Skeletal muscle tissue (tissue), 4 donors: ENCODE results near the gene VWA3A. TPM values are rescaled to one million over a fixed set of nuclear protein-coding genes. Genes with fewer than 3 reads are reported as not detected.
A peak's percentile ranks its signal among the peaks of the same experiment; 100 is the strongest.

ENCODE experiments used
- H3K27ac ChIP-seq: one replicate; pipeline ENCODE4 v1.7.0; 2013; ENCODE audit warnings: mild to moderate bottlenecking, low read depth, low read length, inconsistent platforms
- H3K27me3 ChIP-seq, 3 donors: one replicate each; pipeline ENCODE4 v1.7.0; 2013; ENCODE audit warnings: low read length in 3 of 3; ENCODE audit not compliant: control insufficient read depth in 3 of 3, insufficient read depth in 3 of 3
- H3K36me3 ChIP-seq, 3 donors: one replicate each; pipeline ENCODE4 v1.7.0; 2013; ENCODE audit warnings: low read length in 3 of 3; ENCODE audit not compliant: control insufficient read depth in 3 of 3, insufficient read depth in 3 of 3
- H3K4me1 ChIP-seq, 3 donors: one replicate each; pipeline ENCODE4 v1.7.0; 2013; ENCODE audit warnings: low read length in 3 of 3, mild to moderate bottlenecking in 3 of 3; ENCODE audit not compliant: control insufficient read depth in 3 of 3, insufficient read depth in 3 of 3
- H3K4me3 ChIP-seq, 3 donors: one replicate each; pipeline ENCODE4 v1.7.0; 2013; ENCODE audit warnings: low read length in 3 of 3
- H3K9ac ChIP-seq, 3 donors: one replicate each; pipeline ENCODE4 v1.7.0; 2013; ENCODE audit warnings: low read length in 3 of 3, mild to moderate bottlenecking in 3 of 3, moderate library complexity in 2 of 3, low read depth in 1 of 3
- H3K9me3 ChIP-seq, 3 donors: one replicate each; pipeline ENCODE4 v1.7.0; 2013; ENCODE audit warnings: low read length in 3 of 3; ENCODE audit not compliant: control insufficient read depth in 3 of 3
- total RNA-seq: library from RNA; depleted of rRNA; stranded (reverse); fragments of >200 nt; gene quantifications from one replicate; pipeline ENCODE4 v1.2.3, GENCODE V29; 2014
- donor health status: Osteomylitis.

Gene VWA3A
- total RNA-seq, 1 donor from 2014 or later = under 0.01 TPM

DNA sequence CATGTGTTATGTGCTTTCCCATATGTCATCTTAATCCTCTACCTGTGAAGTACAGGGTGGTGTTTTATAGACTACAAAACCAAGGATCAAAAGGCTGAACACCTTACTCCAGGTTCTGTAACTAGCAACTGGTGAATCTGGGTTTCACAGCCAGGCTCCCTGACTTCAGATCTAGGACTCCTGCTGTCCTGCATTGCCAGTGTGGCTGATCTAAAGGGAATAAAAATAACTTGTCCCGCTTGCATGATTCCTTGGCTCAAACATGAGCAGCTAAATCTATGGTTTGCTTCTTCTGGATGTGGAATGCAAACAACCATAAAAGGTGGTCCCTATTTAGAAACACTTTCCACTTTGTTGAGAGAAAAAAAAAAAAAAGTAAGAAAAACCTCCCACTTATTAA is 3.7 kb upstream of the VWA3A start:
- peak overlapping the region in 2 of 3 donors; percentile 4 to 46 for H3K9ac ChIP-seq
- peaks cover 2 to 8% (median 4%) of the 10 kb centered on the region in 3 donors for H3K4me1 ChIP-seq
- no peak overlapping the region for H3K27ac ChIP-seq

DNA sequence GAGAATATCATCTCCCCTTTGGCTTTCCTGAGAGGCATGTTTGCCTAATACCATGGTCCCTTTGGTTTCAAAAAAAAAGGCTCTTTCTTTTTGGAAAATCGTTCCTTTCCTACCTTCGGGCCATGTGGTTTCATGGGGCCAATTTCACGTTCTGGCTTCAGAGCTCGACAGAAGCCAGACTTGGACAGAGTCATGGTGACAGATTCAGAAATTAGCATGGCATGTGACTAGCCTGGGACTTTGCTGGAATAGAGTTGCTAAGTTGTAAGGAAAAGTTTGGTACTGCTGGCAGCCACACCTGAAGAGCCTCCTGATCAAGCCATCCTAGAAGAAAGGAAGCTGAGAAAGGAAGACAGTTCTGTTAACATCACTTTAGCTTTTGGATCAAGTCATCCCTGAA is 2.4 kb upstream of the VWA3A start:
- peaks cover 0 to 5% (median 4%) of the 10 kb centered on the region in 3 donors for H3K36me3 ChIP-seq
- H3K27ac ChIP-seq = no peak overlapping the region
- peaks cover 2 to 8% (median 4%) of the 10 kb centered on the region in 3 donors for H3K4me1 ChIP-seq
- no peaks in the 10 kb centered on the region for H3K9me3 ChIP-seq
- no peak overlapping the region for H3K4me3 ChIP-seq
- H3K27me3 ChIP-seq = no peaks in the 10 kb centered on the region
- no peak overlapping the region for H3K9ac ChIP-seq

More for the DNA sequence above, 3.7 kb upstream of the VWA3A start:
- Histone ChIP-seq H3K36me3 (peaks cover 0 to 5% (median 4%) of the 10 kb centered on the region in 3 donors), H3K4me3 (no peak overlapping the region), H3K9me3 (no peaks in the 10 kb centered on the region), H3K27me3 (no peaks in the 10 kb centered on the region)

DNA sequence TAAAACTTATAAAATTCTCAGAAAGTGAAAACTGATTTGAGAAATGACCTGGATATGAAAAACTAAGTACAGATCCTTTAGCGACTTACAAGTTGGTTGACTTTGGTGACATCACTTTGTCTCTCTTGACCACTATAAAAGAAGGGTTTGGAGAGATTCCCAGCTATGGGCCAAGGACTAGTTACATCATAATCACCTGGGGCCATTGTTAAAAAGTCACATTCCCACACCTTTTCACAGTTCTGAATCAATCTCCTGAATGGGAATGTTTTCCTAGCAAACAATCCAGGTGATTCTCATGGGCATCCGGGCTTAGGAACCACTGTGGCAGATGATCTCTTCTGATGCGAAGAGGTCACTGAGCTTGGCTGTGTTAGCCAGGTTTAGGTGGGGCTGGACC is 620 bp upstream of the VWA3A start:
- H3K4me3 ChIP-seq = no peak overlapping the region
- no peaks in the 10 kb centered on the region for H3K36me3 ChIP-seq
- peaks cover 2 to 8% (median 4%) of the 10 kb centered on the region in 3 donors for H3K4me1 ChIP-seq
- no peak overlapping the region for H3K9ac ChIP-seq
- no peaks in the 10 kb centered on the region for H3K9me3 ChIP-seq
- no peak overlapping the region for H3K27ac ChIP-seq
- peaks cover 0 to 3% (median 0%) of the 10 kb centered on the region in 3 donors for H3K27me3 ChIP-seq

DNA sequence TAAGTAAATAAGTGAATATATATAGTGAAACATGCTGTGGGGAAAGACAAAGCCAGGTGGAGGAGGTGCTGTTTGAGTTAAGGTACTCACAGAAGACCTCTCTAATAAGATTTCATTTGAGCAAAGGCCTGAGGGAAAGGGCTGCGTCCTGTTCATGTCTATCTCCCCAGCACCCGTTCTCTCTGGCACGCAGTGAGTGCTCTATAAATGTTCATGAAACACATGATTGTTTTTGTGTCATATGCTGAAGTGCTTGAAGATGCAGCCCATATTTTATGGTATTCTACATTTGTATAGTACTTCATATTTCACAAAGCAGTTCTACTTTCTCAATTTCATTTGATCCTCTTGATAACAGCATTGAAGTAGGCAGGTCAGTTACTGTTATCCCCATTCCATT is 990 bp downstream of the VWA3A start:
- H3K36me3 ChIP-seq = no peaks in the 10 kb centered on the region
- peaks cover 2 to 7% (median 4%) of the 10 kb centered on the region in 3 donors for H3K4me1 ChIP-seq
- no peak overlapping the region for H3K9ac ChIP-seq
- H3K27me3 ChIP-seq = peaks cover 0 to 3% (median 0%) of the 10 kb centered on the region in 3 donors
- no peak overlapping the region for H3K27ac ChIP-seq
- H3K4me3 ChIP-seq = no peak overlapping the region
- no peaks in the 10 kb centered on the region for H3K9me3 ChIP-seq

DNA sequence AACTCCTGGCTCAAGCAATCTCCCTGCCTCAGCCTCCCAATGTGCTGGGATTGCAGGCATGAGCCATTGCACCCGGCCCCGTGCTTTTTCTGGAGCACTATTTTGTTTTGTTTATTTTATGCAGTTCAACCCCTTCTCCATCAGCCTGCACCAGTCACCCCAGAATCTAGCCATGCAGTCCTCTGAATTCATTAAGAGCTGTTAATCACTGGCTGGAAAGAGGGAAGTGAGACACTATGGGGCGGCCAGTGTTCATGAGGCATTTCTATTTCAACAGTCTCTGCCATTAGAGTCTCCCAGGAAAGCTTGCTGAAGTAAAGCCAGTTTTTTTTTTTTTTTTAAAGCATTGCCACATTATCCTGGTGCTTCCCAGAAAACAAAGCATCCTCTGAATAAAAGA is 1.7 kb downstream of the VWA3A start:
- Histone ChIP-seq H3K36me3 (no peaks in the 10 kb centered on the region), H3K27ac (no peak overlapping the region), H3K27me3 (peaks cover 0 to 3% (median 0%) of the 10 kb centered on the region in 3 donors), H3K4me3 (no peak overlapping the region), H3K9ac (no peak overlapping the region), H3K4me1 (peaks cover 0 to 2% (median under 1%) of the 10 kb centered on the region in 3 donors), H3K9me3 (no peaks in the 10 kb centered on the region)

DNA sequence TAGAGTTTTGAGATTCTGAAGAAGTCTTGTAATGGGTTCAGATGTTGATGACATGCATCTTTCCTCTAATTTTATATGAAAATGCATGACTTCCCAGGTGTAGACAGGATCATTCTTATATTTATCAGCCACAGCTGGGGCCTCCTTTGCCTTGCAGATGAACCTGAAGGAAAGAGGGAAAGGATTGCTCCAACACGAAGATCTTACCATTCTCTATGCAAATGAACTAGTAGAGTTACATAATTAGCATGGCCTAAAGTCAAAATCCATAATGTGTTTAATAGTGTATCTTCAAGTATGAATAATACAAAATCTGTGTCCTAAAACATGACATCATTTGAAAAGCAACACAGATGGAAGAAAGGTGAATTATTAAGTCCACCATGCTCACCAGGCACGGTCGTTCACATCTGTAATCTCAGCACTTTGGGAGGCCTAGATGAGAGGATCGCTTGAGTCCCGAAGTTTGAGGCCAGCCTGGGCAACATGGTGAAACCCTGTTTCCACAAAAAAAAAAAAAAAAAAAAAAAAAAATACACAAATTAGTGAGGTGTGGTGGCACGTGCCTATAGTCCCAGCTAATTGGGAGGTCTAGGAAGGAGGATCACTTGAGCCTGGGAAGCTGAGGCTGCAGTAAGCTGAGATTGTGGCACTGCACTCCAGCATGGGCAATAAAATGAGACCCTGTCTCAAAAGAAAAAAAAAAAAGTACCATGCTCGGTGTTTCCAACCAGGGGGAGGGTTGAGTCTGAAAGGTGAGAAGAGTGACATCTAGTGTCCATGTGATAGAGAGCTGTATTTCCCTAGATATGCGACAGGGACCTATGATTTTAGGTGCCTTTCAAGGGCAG is 6.3 kb downstream of the VWA3A start:
- H3K4me1 ChIP-seq = no peaks in the 10 kb centered on the region
- H3K9ac ChIP-seq = no peak overlapping the region
- no peak overlapping the region for H3K4me3 ChIP-seq
- no peak overlapping the region for H3K27ac ChIP-seq
- H3K36me3 ChIP-seq = no peaks in the 10 kb centered on the region
- H3K27me3 ChIP-seq = peaks cover 0 to 3% (median 0%) of the 10 kb centered on the region in 3 donors
- no peaks in the 10 kb centered on the region for H3K9me3 ChIP-seq

DNA sequence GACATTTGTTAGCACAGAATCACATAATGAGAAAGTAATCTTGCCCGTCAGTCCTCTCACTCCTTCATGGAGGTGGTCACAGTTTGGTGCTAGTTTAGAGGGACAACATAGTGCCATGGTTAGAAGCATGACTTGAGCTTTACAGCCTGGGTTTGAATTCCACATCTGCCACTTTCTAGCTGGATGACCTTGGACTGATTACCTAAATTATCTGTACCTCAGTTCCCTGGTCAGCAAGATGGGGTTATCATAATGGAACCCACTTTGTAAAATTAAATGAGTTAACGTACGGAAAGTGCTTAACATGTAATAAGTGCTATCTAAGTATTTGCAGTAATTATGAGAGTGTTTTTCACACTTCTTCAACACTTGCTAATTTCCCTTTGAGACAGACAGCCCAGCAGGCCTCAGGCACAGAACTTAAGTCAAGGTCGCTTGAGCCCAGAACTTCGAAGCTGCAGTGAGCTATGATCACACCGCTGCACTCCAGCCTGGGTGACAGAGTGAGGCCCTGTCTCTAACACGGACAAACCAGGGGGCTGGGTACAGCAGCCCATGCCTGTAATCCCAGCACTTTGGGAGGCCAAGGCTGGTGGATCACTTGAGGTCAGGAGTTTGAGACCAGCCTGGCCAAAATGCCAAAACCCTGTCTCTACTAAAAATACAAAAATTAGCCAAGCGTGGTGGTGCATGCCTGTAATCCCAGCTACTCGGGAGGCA is 7.1 kb downstream of the VWA3A start:
- no peak overlapping the region for H3K9ac ChIP-seq
- H3K4me1 ChIP-seq = no peaks in the 10 kb centered on the region
- H3K4me3 ChIP-seq = no peak overlapping the region
- no peaks in the 10 kb centered on the region for H3K9me3 ChIP-seq
- H3K36me3 ChIP-seq = no peaks in the 10 kb centered on the region
- H3K27ac ChIP-seq = no peak overlapping the region
- H3K27me3 ChIP-seq = peaks cover 0 to 3% (median 0%) of the 10 kb centered on the region in 3 donors

DNA sequence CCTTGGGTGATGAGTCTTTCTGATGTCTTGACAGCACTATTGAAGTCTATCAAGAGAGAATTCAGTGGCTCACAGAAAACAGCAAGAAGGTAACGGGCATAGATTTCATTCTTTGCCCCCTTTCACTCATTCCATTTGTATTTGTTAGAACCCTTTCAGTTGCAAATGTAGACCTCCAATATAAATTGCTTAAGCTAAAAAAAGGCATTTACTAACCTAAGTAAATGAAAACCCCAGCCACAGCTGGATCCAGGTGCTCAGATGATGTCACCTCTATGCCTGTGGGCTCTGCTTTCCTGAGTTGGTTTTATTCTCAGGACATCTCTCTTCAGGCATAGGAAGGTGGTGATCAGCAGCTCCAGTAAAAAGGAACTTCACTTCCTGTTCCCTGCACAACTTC is 11.1 kb downstream of the VWA3A start:
- Histone ChIP-seq H3K4me3 (no peak overlapping the region), H3K27me3 (no peaks in the 10 kb centered on the region), H3K36me3 (no peaks in the 10 kb centered on the region), H3K9me3 (no peaks in the 10 kb centered on the region), H3K4me1 (no peaks in the 10 kb centered on the region), H3K9ac (no peak overlapping the region), H3K27ac (no peak overlapping the region)

DNA sequence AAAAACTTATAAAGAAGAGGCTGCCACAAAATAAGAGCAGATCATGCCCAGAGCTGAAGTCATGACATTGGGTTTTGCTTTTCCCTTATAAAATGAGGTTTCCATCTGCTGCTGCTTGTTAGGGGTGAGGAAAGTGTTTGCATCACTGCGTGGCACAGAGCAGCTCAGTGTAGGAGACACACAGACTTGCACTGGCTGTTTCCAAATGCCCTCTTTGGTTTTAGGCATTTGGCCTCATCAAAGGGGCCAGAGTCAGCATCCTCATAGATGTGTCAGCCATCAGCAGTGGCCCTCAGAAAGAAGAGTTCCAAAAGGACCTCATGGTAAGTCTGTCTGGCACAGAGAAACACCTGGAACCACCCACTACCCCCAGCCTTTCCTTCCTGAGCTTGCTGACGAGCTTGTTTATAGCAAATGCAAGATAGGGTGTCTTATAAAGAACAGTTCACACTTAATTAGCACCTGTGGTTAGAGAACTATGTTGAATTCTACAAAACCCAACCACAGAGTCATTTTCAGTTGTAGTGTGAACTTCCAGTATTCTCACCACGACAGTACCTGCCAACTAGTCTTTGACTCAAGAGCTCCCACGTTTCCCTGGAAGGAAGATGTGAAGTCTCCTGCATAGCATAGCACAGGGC is 17.0 kb downstream of the VWA3A start:
- H3K36me3 ChIP-seq = no peaks in the 10 kb centered on the region
- H3K27me3 ChIP-seq = peaks cover 0 to 4% (median 0%) of the 10 kb centered on the region in 3 donors
- H3K9me3 ChIP-seq = no peaks in the 10 kb centered on the region
- H3K4me1 ChIP-seq = no peaks in the 10 kb centered on the region
- no peak overlapping the region for H3K9ac ChIP-seq
- H3K4me3 ChIP-seq = no peak overlapping the region
- H3K27ac ChIP-seq = no peak overlapping the region
